ENCODE results near the gene DUSP28. TPM values are rescaled to one million over a fixed set of nuclear protein-coding genes. Genes with fewer than 3 reads are reported as not detected.

Gene DUSP28
- total and polyA plus RNA-seq, 2 of the 13 experiments (the other 11 are each of a cell fraction or from before 2014, with no cell fraction given) = 5.2 to 8.6 TPM

DNA sequence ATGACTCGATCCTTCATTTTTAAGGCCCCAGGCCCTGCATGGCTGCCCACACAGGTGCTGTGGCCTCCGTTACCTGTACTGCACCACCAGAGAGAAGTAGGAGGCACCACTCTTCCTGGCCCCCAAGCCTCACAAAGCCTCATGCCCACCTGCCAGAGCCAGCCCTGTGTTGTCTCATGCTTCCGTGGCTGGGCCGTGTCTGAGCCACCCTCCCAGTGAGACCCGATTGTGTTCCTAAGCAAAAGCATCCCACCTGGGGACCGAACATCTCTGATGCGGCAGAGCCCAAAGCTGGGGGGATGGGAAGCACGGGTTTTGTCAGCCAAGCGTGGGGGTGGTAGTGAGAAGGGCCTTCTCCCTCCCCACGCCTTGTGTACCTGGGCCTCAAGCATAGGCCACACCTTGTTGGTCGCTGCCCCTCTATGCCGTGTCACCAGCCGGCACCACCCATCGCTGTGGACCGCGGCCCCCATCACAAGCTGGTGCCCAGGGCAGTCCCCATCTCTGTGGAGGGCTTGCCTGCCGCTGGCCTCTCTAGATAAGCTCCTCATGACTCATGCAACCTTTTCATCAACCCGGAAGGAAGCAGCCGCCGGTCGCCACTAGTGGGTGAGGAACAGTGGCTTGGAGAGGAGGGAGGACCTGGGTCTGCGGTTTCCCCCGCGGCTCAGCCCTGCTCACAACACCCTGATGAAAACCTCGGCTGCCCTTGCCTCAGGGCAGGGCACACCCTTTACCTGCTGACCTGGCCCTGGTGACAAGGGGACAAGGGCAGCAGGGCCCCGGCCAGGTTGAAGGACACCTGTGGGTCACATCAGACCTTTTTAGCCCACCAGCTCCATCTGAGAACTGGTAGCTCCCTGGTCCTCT is 5.4 kb downstream of the DUSP28 start (continued):
- TF ChIP-seq, protein P1, sequence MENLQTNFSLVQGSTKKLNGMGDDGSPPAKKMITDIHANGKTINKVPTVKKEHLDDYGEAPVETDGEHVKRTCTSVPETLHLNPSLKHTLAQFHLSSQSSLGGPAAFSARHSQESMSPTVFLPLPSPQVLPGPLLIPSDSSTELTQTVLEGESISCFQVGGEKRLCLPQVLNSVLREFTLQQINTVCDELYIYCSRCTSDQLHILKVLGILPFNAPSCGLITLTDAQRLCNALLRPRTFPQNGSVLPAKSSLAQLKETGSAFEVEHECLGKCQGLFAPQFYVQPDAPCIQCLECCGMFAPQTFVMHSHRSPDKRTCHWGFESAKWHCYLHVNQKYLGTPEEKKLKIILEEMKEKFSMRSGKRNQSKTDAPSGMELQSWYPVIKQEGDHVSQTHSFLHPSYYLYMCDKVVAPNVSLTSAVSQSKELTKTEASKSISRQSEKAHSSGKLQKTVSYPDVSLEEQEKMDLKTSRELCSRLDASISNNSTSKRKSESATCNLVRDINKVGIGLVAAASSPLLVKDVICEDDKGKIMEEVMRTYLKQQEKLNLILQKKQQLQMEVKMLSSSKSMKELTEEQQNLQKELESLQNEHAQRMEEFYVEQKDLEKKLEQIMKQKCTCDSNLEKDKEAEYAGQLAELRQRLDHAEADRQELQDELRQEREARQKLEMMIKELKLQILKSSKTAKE (CRISPR knock-in tag; IDR thresholded peaks at IDR 0.05; ENCODE audit: borderline replicate concordance) = no peak
- TF ChIP-seq ZNF724P (CRISPR knock-in tag; IDR thresholded peaks at IDR 0.05; ENCODE audit: borderline replicate concordance) (no peak), BCL6 (CRISPR knock-in tag; IDR thresholded peaks at IDR 0.05) (no peak; the same call in 1 of the 2 replicates), CC2D1A (CRISPR knock-in tag; IDR thresholded peaks at IDR 0.05) (no peak), ZBTB7B (CRISPR knock-in tag; IDR thresholded peaks at IDR 0.05) (peak; percentile 71; the same call in 1 of the 2 replicates), DPF2 (CRISPR knock-in tag; IDR thresholded peaks at IDR 0.05; ENCODE audit: borderline replicate concordance, low read depth) (peak; percentile 40; the same call in 1 of the 2 replicates), TBP (CRISPR knock-in tag; IDR thresholded peaks at IDR 0.05) (no peak), THAP11 (CRISPR knock-in tag; IDR thresholded peaks at IDR 0.05) (peak; percentile 75; the same call in 1 of the 2 replicates), BORCS8-MEF2B (CRISPR knock-in tag; IDR thresholded peaks at IDR 0.05) (no peak), ELF1 (CRISPR knock-in tag; IDR thresholded peaks at IDR 0.05) (peak; percentile 97), ZNF644 (CRISPR knock-in tag; IDR thresholded peaks at IDR 0.05; ENCODE audit: low read depth) (0 out of 2 replicates have a peak, but pooled peaks have one; percentile 20), RXRB (CRISPR knock-in tag; IDR thresholded peaks at IDR 0.05; ENCODE audit: borderline replicate concordance) (peak; percentile 58), ZNF776 (CRISPR knock-in tag; IDR thresholded peaks at IDR 0.05) (0 out of 2 replicates have a peak, but pooled peaks have one; percentile 34), ZNF782 (CRISPR knock-in tag; IDR thresholded peaks at IDR 0.05; ENCODE audit: borderline replicate concordance) (no peak), RBAK (CRISPR knock-in tag; IDR thresholded peaks at IDR 0.05) (no peak; the same call in 1 of the 2 replicates), YY1 (IDR thresholded peaks at IDR 0.05; ENCODE audit: insufficient read depth, insufficient replicate concordance, low read depth, low read length) (no peak)
- TF ChIP-seq, protein P2, sequence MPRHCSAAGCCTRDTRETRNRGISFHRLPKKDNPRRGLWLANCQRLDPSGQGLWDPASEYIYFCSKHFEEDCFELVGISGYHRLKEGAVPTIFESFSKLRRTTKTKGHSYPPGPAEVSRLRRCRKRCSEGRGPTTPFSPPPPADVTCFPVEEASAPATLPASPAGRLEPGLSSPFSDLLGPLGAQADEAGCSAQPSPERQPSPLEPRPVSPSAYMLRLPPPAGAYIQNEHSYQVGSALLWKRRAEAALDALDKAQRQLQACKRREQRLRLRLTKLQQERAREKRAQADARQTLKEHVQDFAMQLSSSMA (CRISPR knock-in tag; IDR thresholded peaks at IDR 0.05) = no peak
- TF ChIP-seq, protein P3, sequence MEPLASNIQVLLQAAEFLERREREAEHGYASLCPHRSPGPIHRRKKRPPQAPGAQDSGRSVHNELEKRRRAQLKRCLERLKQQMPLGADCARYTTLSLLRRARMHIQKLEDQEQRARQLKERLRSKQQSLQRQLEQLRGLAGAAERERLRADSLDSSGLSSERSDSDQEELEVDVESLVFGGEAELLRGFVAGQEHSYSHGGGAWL (CRISPR knock-in tag; IDR thresholded peaks at IDR 0.05) = peak; percentile 15; the same call in 1 of the 2 replicates
- TF ChIP-seq, protein P4, sequence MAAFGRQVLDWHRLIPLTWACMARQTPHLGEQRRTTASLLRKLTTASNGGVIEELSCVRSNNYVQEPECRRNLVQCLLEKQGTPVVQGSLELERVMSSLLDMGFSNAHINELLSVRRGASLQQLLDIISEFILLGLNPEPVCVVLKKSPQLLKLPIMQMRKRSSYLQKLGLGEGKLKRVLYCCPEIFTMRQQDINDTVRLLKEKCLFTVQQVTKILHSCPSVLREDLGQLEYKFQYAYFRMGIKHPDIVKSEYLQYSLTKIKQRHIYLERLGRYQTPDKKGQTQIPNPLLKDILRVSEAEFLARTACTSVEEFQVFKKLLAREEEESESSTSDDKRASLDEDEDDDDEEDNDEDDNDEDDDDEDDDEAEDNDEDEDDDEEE (CRISPR knock-in tag; IDR thresholded peaks at IDR 0.05) = no peak
- TF ChIP-seq, protein P5, sequence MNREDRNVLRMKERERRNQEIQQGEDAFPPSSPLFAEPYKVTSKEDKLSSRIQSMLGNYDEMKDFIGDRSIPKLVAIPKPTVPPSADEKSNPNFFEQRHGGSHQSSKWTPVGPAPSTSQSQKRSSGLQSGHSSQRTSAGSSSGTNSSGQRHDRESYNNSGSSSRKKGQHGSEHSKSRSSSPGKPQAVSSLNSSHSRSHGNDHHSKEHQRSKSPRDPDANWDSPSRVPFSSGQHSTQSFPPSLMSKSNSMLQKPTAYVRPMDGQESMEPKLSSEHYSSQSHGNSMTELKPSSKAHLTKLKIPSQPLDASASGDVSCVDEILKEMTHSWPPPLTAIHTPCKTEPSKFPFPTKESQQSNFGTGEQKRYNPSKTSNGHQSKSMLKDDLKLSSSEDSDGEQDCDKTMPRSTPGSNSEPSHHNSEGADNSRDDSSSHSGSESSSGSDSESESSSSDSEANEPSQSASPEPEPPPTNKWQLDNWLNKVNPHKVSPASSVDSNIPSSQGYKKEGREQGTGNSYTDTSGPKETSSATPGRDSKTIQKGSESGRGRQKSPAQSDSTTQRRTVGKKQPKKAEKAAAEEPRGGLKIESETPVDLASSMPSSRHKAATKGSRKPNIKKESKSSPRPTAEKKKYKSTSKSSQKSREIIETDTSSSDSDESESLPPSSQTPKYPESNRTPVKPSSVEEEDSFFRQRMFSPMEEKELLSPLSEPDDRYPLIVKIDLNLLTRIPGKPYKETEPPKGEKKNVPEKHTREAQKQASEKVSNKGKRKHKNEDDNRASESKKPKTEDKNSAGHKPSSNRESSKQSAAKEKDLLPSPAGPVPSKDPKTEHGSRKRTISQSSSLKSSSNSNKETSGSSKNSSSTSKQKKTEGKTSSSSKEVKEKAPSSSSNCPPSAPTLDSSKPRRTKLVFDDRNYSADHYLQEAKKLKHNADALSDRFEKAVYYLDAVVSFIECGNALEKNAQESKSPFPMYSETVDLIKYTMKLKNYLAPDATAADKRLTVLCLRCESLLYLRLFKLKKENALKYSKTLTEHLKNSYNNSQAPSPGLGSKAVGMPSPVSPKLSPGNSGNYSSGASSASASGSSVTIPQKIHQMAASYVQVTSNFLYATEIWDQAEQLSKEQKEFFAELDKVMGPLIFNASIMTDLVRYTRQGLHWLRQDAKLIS (CRISPR knock-in tag; IDR thresholded peaks at IDR 0.05) = no peak
